MM.1S (cell line): ENCODE data around the gene RANBP1.

Experiments used
- DNase-seq: peaks from one replicate; pipeline ENCODE4 v3.0.0-alpha.2; 2015
- H2AFZ ChIP-seq: fragments of 300-600 bp; sonication (generic); 2 replicates; pipeline ENCODE4 v1.6.0; 2016; ENCODE audit warnings: antibody characterized with exemption, low read length
- H3F3A ChIP-seq: fragments of 300-600 bp; sonication (generic); 2 replicates; pipeline ENCODE4 v1.6.1; 2016; ENCODE audit warnings: mild to moderate bottlenecking, antibody characterized with exemption, low read length, moderate library complexity, mixed read lengths; ENCODE audit not compliant: insufficient read depth
- H3K27ac ChIP-seq: fragments of 300-600 bp; sonication (generic); 2 replicates; pipeline ENCODE4 v1.5.1; 2016; ENCODE audit warnings: mild to moderate bottlenecking, low read length
- H3K27me3 ChIP-seq: fragments of 300-600 bp; sonication (generic); replicated peaks from 2 replicates; pipeline ENCODE4 v1.6.0; 2016; ENCODE audit warnings: low read length; ENCODE audit not compliant: insufficient read depth
- H3K36me3 ChIP-seq: fragments of 300-600 bp; sonication (generic); replicated peaks from 2 replicates; pipeline ENCODE4 v1.6.1; 2016; ENCODE audit warnings: mild to moderate bottlenecking, low read length, mixed read lengths; ENCODE audit not compliant: insufficient read depth
- H3K4me1 ChIP-seq: fragments of 300-600 bp; sonication (generic); 2 replicates; pipeline ENCODE4 v1.6.1; 2016; ENCODE audit warnings: low read length, mixed read lengths
- H3K4me2 ChIP-seq: fragments of 300-600 bp; sonication (generic); 2 replicates; pipeline ENCODE4 v1.6.0; 2016; ENCODE audit warnings: low read depth, low read length
- H3K4me3 ChIP-seq: fragments of 300-600 bp; sonication (generic); 2 replicates; pipeline ENCODE4 v1.5.1; 2016; ENCODE audit warnings: low read length, mixed read lengths
- H3K79me2 ChIP-seq: fragments of 300-600 bp; sonication (generic); 2 replicates; pipeline ENCODE4 v1.6.1; 2016; ENCODE audit warnings: mixed run types, low read length, mixed read lengths
- H3K9ac ChIP-seq: fragments of 300-600 bp; sonication (generic); 2 replicates; pipeline ENCODE4 v1.6.1; 2016; ENCODE audit warnings: low read length, mixed read lengths
- H3K9me2 ChIP-seq: fragments of 300-600 bp; sonication (generic); replicated peaks from 2 replicates; pipeline ENCODE4 v1.6.1; 2016; ENCODE audit warnings: mild to moderate bottlenecking, low read length, mixed read lengths; ENCODE audit not compliant: insufficient read depth
- H3K9me3 ChIP-seq: fragments of 300-600 bp; sonication (generic); replicated peaks from 2 replicates; pipeline ENCODE4 v1.6.1; 2016; ENCODE audit warnings: mild to moderate bottlenecking, low read length, mixed read lengths; ENCODE audit not compliant: insufficient read depth
- H4K20me1 ChIP-seq: fragments of 300-600 bp; sonication (generic); 2 replicates; pipeline ENCODE4 v1.6.1; 2016; ENCODE audit warnings: mild to moderate bottlenecking, low read length, moderate library complexity, mixed read lengths; ENCODE audit not compliant: insufficient read depth
- EZH2 ChIP-seq: fragments of 300-600 bp; sonication (generic); optimal IDR thresholded peaks from 2 replicates; pipeline ENCODE3; 2017; ENCODE audit warnings: low read depth, mild to moderate bottlenecking, antibody characterized with exemption, low read length, mixed read lengths
- EZH2phosphoT487 ChIP-seq: fragments of 300-600 bp; sonication (generic); IDR thresholded peaks from 2 replicates; pipeline ENCODE4 v1.6.1; 2018; ENCODE audit warnings: antibody characterized with exemption, low read length
- TF ChIP-seq, protein P1 (sequence below): fragments of 300-600 bp; sonication (generic); IDR thresholded peaks from 2 replicates; pipeline ENCODE4 v1.5.1; 2016; ENCODE audit warnings: antibody characterized with exemption, low read length, mixed read lengths

RANBP1 gene

DNA sequence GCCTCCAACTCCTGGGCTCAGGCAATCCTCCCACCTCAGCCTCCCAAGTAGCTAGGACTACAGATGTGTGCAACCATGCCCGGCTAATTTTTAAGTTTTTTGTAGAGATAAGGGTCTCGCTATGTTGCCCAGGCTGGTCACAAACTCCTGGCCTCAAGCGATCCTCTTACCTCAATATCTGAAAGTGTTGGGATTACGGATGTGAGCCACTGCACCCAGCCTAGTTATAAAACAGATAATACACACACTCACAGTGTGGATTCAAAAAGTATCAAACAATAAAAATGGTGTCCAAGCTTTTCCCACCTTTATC lies 35.3 kb downstream of the RANBP1 start:
- Histone ChIP-seq H3K9me3 (no peaks in the 10 kb centered on the region), H3F3A (no peaks in the 10 kb centered on the region), H3K27me3 (peaks cover 44% of the 10 kb centered on the region), H3K4me3 (no peak overlapping the region), H3K4me2 (no peak overlapping the region), H3K4me1 (no peaks in the 10 kb centered on the region), H3K9ac (no peak overlapping the region), H3K9me2 (no peaks in the 10 kb centered on the region), H4K20me1 (no peaks in the 10 kb centered on the region), H2AFZ (no peak overlapping the region), H3K27ac (no peak overlapping the region), H3K36me3 (no peaks in the 10 kb centered on the region), H3K79me2 (no peaks in the 10 kb centered on the region)
- no peak for DNase-seq
- TF ChIP-seq, protein P1, sequence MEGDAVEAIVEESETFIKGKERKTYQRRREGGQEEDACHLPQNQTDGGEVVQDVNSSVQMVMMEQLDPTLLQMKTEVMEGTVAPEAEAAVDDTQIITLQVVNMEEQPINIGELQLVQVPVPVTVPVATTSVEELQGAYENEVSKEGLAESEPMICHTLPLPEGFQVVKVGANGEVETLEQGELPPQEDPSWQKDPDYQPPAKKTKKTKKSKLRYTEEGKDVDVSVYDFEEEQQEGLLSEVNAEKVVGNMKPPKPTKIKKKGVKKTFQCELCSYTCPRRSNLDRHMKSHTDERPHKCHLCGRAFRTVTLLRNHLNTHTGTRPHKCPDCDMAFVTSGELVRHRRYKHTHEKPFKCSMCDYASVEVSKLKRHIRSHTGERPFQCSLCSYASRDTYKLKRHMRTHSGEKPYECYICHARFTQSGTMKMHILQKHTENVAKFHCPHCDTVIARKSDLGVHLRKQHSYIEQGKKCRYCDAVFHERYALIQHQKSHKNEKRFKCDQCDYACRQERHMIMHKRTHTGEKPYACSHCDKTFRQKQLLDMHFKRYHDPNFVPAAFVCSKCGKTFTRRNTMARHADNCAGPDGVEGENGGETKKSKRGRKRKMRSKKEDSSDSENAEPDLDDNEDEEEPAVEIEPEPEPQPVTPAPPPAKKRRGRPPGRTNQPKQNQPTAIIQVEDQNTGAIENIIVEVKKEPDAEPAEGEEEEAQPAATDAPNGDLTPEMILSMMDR, result no peak
- TF ChIP-seq EZH2 (no peak), EZH2phosphoT487 (no peak)

DNA sequence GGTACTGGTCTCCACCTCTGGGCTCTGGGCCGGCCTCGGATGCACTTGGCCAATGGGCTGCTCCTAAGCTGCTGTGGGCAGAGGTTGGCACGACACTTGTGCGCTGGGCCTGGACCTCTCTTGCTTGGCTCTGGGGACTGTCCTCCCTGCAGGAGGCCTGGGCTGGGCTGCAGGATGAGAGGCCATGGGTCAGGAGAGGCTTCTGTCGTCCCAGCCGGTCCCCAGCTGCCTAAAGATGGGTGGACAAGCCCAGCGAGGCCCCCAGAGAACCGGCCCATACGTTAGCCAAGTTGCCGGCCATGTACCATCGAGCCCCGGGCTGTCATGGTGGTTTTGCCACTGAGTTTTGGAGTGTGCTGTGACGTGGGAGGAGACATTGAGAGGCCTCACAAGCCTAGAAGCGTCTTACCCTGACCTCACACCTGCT lies 36.6 kb downstream of the RANBP1 start:
- Histone ChIP-seq H3K79me2 (no peaks in the 10 kb centered on the region), H3K4me3 (no peak overlapping the region), H2AFZ (no peak overlapping the region), H4K20me1 (no peaks in the 10 kb centered on the region), H3K4me2 (no peak overlapping the region), H3K9me2 (no peaks in the 10 kb centered on the region), H3K9me3 (no peaks in the 10 kb centered on the region), H3K27me3 (peaks cover 51% of the 10 kb centered on the region), H3K9ac (no peak overlapping the region), H3F3A (no peaks in the 10 kb centered on the region), H3K4me1 (no peaks in the 10 kb centered on the region), H3K27ac (no peak overlapping the region), H3K36me3 (no peaks in the 10 kb centered on the region)
- TF ChIP-seq EZH2, result no peak
- DNase-seq, result no peak

DNA sequence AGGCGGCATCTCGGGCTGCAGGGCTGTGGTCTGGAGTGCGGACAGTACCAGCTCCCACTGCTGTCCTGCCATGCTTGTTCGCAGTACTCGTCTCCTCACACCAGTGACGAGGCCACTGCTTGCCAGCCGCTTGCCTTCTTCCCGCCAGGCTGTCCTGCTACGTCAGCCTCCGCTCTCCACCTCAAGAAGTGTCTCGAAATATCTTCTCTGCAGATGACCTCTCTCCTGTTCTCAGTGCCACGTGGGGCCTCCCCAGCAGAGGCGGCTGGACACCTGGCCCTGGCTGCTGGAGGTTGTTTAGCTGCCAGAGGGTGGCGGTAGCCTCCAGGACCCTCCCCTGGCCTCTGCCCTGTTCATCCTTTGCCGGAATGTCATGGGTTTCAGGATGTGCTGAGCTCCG lies 38.0 kb downstream of the RANBP1 start:
- H3K4me2 ChIP-seq, result no peak overlapping the region
- H3K27me3 ChIP-seq, result peaks cover 66% of the 10 kb centered on the region
- H2AFZ ChIP-seq, result no peak overlapping the region
- no peaks in the 10 kb centered on the region for H3K4me1 ChIP-seq
- H3K27ac ChIP-seq, result no peak overlapping the region
- H3K79me2 ChIP-seq, result no peaks in the 10 kb centered on the region
- no peak for DNase-seq
- H3K36me3 ChIP-seq, result no peaks in the 10 kb centered on the region
- H3K9me3 ChIP-seq, result no peaks in the 10 kb centered on the region
- H3K9me2 ChIP-seq, result no peaks in the 10 kb centered on the region
- H3K9ac ChIP-seq, result no peak overlapping the region
- H4K20me1 ChIP-seq, result no peaks in the 10 kb centered on the region
- H3F3A ChIP-seq, result no peaks in the 10 kb centered on the region
- no peak overlapping the region for H3K4me3 ChIP-seq
- no peak for TF ChIP-seq EZH2
- TF ChIP-seq, protein P1, result no peak
- no peak for TF ChIP-seq EZH2phosphoT487

DNA sequence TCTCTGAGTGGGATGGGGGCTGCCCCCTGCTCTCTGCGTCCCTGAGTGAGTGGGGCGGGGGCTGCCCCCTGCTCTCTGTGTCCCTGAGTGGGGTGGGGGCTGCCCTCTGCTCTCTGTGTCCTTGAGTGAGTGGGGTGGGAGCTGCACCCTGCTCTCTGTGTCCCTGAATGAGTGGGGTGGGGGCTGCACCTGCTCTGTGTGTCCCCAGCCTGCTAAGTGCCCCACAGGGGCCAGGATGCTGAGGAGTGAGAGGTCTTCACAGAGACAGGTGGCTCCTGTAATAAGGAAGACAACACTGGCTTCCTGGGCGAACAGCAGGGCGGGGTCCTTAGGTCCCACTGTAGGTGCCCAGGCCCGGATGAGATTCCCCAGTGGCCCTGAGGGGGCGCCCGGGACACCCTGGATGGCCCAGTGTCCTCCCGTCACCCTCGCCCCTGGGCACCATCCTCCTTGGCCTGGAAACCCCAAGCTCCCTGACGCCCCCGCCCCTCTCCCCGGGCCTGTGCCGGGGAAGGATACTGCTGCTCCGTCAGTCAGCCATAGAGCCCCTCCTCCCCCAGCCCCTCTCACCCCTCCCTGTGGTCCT lies 38.8 kb downstream of the RANBP1 start:
- Histone ChIP-seq H3K9ac (no peak overlapping the region), H3K27me3 (peaks cover 74% of the 10 kb centered on the region)

More for the DNA sequence above, 38.8 kb downstream of the RANBP1 start:
- no peaks in the 10 kb centered on the region for H3K9me2 ChIP-seq
- H4K20me1 ChIP-seq, result no peaks in the 10 kb centered on the region
- DNase-seq, result no peak
- H3K36me3 ChIP-seq, result no peaks in the 10 kb centered on the region
- H3F3A ChIP-seq, result no peaks in the 10 kb centered on the region
- no peak overlapping the region for H3K27ac ChIP-seq
- H3K79me2 ChIP-seq, result no peaks in the 10 kb centered on the region
- H2AFZ ChIP-seq, result no peak overlapping the region
- no peak overlapping the region for H3K4me3 ChIP-seq
- peak overlapping the region; percentile 18; the same call in 1 of the 2 replicates for H3K4me2 ChIP-seq
- no peaks in the 10 kb centered on the region for H3K9me3 ChIP-seq
- TF ChIP-seq, protein P1, result peak; percentile 16
- TF ChIP-seq EZH2 (no peak), EZH2phosphoT487 (no peak)
- H3K4me1 ChIP-seq, result no peaks in the 10 kb centered on the region
